SK-N-SH (cell line): ENCODE measurements around the gene EMP2. TPM values are rescaled to one million over a fixed set of nuclear protein-coding genes. Genes with fewer than 3 reads are reported as not detected.

Source experiments
- CTCF ChIA-PET: fragments of 300-600, 350-600 bp; formaldehyde crosslinking; extraction: SDS; loops from one replicate; lab custom pipeline; 2021; lab: Yijun Ruan, JAX
- POLR2A ChIA-PET: fragments of 350-600 bp; sonication (Branson Sonifier 250); formaldehyde crosslinking; extraction: SDS; loops from one replicate; lab custom pipeline; 2020; ENCODE audit warnings: antibody characterized with exemption, inconsistent platforms; lab: Yijun Ruan, JAX
- DNase-seq: peaks from one replicate; pipeline ENCODE4 v3.0.0; 2012
- H2AFZ ChIP-seq: fragments of 200-600 bp; sonication (generic); 2 replicates; pipeline ENCODE4 v1.8.1; 2016; ENCODE audit warnings: antibody characterized with exemption, mild to moderate bottlenecking, low read depth
- H3F3A ChIP-seq: fragments of 200-600 bp; sonication (generic); replicated peaks from 2 replicates; pipeline ENCODE3; 2016; ENCODE audit warnings: antibody characterized with exemption, mild to moderate bottlenecking; ENCODE audit not compliant: insufficient read depth
- H3K27ac ChIP-seq, 2 experiments: fragments of 200-500 bp in 1 of 2; fragments of 200-600 bp in 1 of 2; sonication (Bioruptor generic) in 1 of 2; sonication (generic), shearing (Covaris generic) in 1 of 2; 2 replicates each; pipeline versions ENCODE4 v1.5.1 to v1.6.1; 2014 to 2016; ENCODE audit warnings: low read depth in 2 of 2, inconsistent platforms in 1 of 2, low read length in 1 of 2, mild to moderate bottlenecking in 1 of 2, mixed read lengths in 1 of 2
- H3K27me3 ChIP-seq: fragments of 200-600 bp; sonication (generic), shearing (Covaris generic); 2 replicates; pipeline ENCODE4 v1.6.1; 2016; ENCODE audit warnings: mixed run types; ENCODE audit not compliant: insufficient read depth
- H3K36me3 ChIP-seq, 2 experiments: fragments of 200-500 bp in 1 of 2; fragments of 200-600 bp in 1 of 2; sonication (Bioruptor generic) in 1 of 2; sonication (generic) in 1 of 2; replicated peaks in 1 of 2; 2 replicates each; pipeline versions ENCODE3 to v1.5.1; 2014 to 2016; ENCODE audit warnings: low read length in 1 of 2, mild to moderate bottlenecking in 1 of 2; ENCODE audit not compliant: insufficient read depth in 2 of 2, control insufficient read depth in 1 of 2
- H3K4me1 ChIP-seq, 2 experiments: fragments of 200-500 bp in 1 of 2; fragments of 200-600 bp in 1 of 2; sonication (Bioruptor generic) in 1 of 2; sonication (generic), shearing (Covaris generic) in 1 of 2; 2 replicates each; pipeline versions ENCODE4 v1.5.1 to v1.6.1; 2014 to 2016; ENCODE audit warnings: low read depth in 1 of 2, low read length in 1 of 2, mixed run types in 1 of 2; ENCODE audit not compliant: insufficient read depth in 2 of 2, control insufficient read depth in 1 of 2
- H3K4me2 ChIP-seq: fragments of 200-600 bp; sonication (generic), shearing (Covaris generic); 2 replicates; pipeline ENCODE4 v1.6.1; 2017; ENCODE audit warnings: mixed run types
- H3K4me3 ChIP-seq, 2 experiments: fragments of 200-500 bp in 1 of 2; fragments of 200-600 bp in 1 of 2; sonication (Bioruptor generic) in 1 of 2; sonication (generic), shearing (Covaris generic) in 1 of 2; 2 replicates each; pipeline versions ENCODE4 v1.5.1 to v1.8.1; 2014 to 2016; ENCODE audit warnings: low read depth in 2 of 2, inconsistent platforms in 1 of 2, low read length in 1 of 2, mild to moderate bottlenecking in 1 of 2, mixed read lengths in 1 of 2, moderate library complexity in 1 of 2
- H3K79me2 ChIP-seq: fragments of 200-600 bp; sonication (generic); 2 replicates; pipeline ENCODE4 v1.8.1; 2017; ENCODE audit warnings: mild to moderate bottlenecking; ENCODE audit not compliant: insufficient read depth
- H3K9ac ChIP-seq: fragments of 200-600 bp; sonication (generic); 2 replicates; pipeline ENCODE4 v1.6.1; 2017; ENCODE audit warnings: mixed run types
- H3K9me2 ChIP-seq: fragments of 200-600 bp; sonication (generic); 2 replicates; pipeline ENCODE4 v1.6.1; 2017; ENCODE audit warnings: mixed run types
- H3K9me3 ChIP-seq: fragments of 200-600 bp; sonication (generic); 2 replicates; pipeline ENCODE4 v1.6.1; 2017; ENCODE audit warnings: mixed run types, mild to moderate bottlenecking, moderate library complexity
- H4K20me1 ChIP-seq: fragments of 200-600 bp; sonication (generic); 2 replicates; pipeline ENCODE4 v1.6.1; 2017; ENCODE audit warnings: mild to moderate bottlenecking, mixed run types; ENCODE audit not compliant: insufficient read depth
- CHD2 ChIP-seq: fragments of 150-350 bp; IDR thresholded peaks from 2 replicates; pipeline ENCODE4 v1.6.1; 2018; ENCODE audit warnings: low read length; ENCODE audit not compliant: partially characterized antibody
- CTCF ChIP-seq: fragments of 200-600 bp; sonication (generic); IDR thresholded peaks from 2 replicates; pipeline ENCODE4 v1.6.1; 2017; ENCODE audit warnings: antibody characterized with exemption, mild to moderate bottlenecking, moderate library complexity
- ELF1 ChIP-seq: IDR thresholded peaks from 2 replicates; pipeline ENCODE4 v1.4.0; 2012
- EP300 ChIP-seq, 2 experiments: IDR thresholded peaks; 2 replicates each; pipeline versions ENCODE4 v1.4.0 to v1.6.1; 2012; ENCODE audit warnings: borderline replicate concordance in 1 of 2, low read depth in 1 of 2, low read length in 1 of 2
- EZH2phosphoT487 ChIP-seq: fragments of 200-600 bp; sonication (generic); IDR thresholded peaks from 2 replicates; pipeline ENCODE4 v1.6.1; 2017; ENCODE audit warnings: low read depth, mixed run types, mild to moderate bottlenecking, antibody characterized with exemption, moderate library complexity, borderline replicate concordance
- FOXJ3 ChIP-seq: sonication (generic); formaldehyde crosslinking; IDR thresholded peaks from 2 replicates; pipeline ENCODE4 v1.5.1; 2020; ENCODE audit warnings: mild to moderate bottlenecking, missing genetic modification reagents
- FOXM1 ChIP-seq: IDR thresholded peaks from 2 replicates; pipeline ENCODE4 v1.4.0; 2012; ENCODE audit warnings: low read depth, mild to moderate bottlenecking
- MXI1 ChIP-seq: IDR thresholded peaks from 2 replicates; pipeline ENCODE4 v1.6.1; 2012; ENCODE audit warnings: mild to moderate bottlenecking, low read depth, low read length, improper control_type of control experiment
- POLR2AphosphoS5 ChIP-seq: IDR thresholded peaks from 2 replicates; pipeline ENCODE4 v1.6.1; 2012; ENCODE audit warnings: low read depth, low read length
- RCOR1 ChIP-seq: fragments of 150-350 bp; IDR thresholded peaks from 2 replicates; pipeline ENCODE4 v1.6.1; 2017; ENCODE audit warnings: antibody characterized with exemption, low read length
- REST ChIP-seq: IDR thresholded peaks from 2 replicates; pipeline ENCODE4 v1.6.1; 2012; ENCODE audit warnings: mild to moderate bottlenecking, low read depth, low read length, moderate library complexity
- SMC3 ChIP-seq: IDR thresholded peaks from 2 replicates; pipeline ENCODE4 v1.6.1; 2012; ENCODE audit warnings: low read depth, low read length, improper control_type of control experiment
- TAF1 ChIP-seq: IDR thresholded peaks from 2 replicates; pipeline ENCODE4 v1.6.1; 2012; ENCODE audit warnings: low read depth, mild to moderate bottlenecking, low read length, moderate library complexity, borderline replicate concordance
- WGBS: methylation state at CpG from one replicate; pipeline ENCODE4 v1.1.6; 2017; ENCODE audit warnings: low lambda C conversion rate; 5-methylcytosine and 5-hydroxymethylcytosine counted together
- polyA plus RNA-seq, 3 experiments: library from polyadenylated mRNA; depleted of rRNA; stranded (reverse); fragments of >200 nt; gene quantifications; 2 replicates each; pipeline ENCODE4 v1.2.3, GENCODE V29; 2012
- TF ChIP-seq, protein P1 (sequence below): fragments of 150-350 bp; IDR thresholded peaks from 2 replicates; pipeline ENCODE4 v1.6.1; 2017; ENCODE audit warnings: antibody characterized with exemption, low read length, low read depth, borderline replicate concordance
- TF ChIP-seq, protein P2 (sequence below): IDR thresholded peaks from 2 replicates; pipeline ENCODE4 v1.4.0; 2012; ENCODE audit warnings: low read depth
- TF ChIP-seq, protein P3 (sequence below): IDR thresholded peaks from 2 replicates; pipeline ENCODE4; 2012
- TF ChIP-seq, protein P4 (sequence below): IDR thresholded peaks from 2 replicates; pipeline ENCODE4 v1.4.0; 2012; ENCODE audit warnings: low read depth, borderline replicate concordance

Gene EMP2
- polyA plus RNA-seq, 1 of the 3 experiments (the other 2 are of a cell fraction): 4.3 TPM

DNA sequence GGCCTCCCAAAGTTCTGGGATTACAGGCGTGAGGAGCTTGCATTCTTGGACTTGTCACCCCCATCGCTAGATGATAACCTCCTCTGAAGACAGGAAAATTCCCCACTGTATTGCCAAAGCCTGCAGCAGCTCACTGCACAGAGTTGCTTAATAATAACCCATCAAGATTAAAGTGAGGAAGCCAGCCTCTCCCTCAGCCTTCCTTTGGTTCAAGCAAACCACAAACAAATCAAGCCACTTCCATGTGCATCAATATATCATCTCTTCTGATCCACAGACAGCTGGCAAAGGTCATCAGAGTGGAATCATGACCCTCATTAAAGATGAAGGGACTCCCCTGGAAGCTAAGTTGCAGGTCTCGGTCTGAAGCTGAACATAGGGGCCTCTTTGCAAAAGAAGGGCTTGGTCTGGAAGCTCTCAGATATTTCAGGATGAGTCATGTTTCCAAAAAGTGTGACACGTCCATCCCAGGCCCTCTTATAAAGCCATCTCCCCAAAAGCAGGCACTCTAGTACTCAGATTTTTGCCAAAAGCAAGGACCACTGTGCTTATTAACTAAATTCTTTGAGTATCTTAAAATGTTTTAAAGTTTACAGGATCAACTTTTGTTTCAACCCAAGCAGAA is 4.8 kb downstream of the EMP2 start:
- Histone ChIP-seq H3K27me3 (no peaks in the 10 kb centered on the region), H3K4me3 (no peak overlapping the region)
- DNase-seq: no peak
- WGBS: 78% methylated on average over 4 of the region's 4 CpGs
- TF ChIP-seq SMC3 (no peak), POLR2AphosphoS5 (no peak), CHD2 (no peak), CTCF (no peak), FOXJ3 (no peak), EZH2phosphoT487 (no peak), MXI1 (no peak), REST (no peak), ELF1 (no peak), EP300 (IDR thresholded peaks at IDR 0.05; ENCODE audit: borderline replicate concordance in 1 of 2, low read depth in 1 of 2, low read length in 1 of 2) (no peak), FOXM1 (no peak), TAF1 (no peak), RCOR1 (no peak)
- TF ChIP-seq, protein P1, sequence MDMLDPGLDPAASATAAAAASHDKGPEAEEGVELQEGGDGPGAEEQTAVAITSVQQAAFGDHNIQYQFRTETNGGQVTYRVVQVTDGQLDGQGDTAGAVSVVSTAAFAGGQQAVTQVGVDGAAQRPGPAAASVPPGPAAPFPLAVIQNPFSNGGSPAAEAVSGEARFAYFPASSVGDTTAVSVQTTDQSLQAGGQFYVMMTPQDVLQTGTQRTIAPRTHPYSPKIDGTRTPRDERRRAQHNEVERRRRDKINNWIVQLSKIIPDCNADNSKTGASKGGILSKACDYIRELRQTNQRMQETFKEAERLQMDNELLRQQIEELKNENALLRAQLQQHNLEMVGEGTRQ: no peak
- TF ChIP-seq, protein P2, sequence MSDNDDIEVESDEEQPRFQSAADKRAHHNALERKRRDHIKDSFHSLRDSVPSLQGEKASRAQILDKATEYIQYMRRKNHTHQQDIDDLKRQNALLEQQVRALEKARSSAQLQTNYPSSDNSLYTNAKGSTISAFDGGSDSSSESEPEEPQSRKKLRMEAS: no peak
- TF ChIP-seq, protein P3, sequence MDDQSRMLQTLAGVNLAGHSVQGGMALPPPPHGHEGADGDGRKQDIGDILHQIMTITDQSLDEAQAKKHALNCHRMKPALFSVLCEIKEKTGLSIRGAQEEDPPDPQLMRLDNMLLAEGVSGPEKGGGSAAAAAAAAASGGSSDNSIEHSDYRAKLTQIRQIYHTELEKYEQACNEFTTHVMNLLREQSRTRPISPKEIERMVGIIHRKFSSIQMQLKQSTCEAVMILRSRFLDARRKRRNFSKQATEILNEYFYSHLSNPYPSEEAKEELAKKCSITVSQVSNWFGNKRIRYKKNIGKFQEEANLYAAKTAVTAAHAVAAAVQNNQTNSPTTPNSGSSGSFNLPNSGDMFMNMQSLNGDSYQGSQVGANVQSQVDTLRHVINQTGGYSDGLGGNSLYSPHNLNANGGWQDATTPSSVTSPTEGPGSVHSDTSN: no peak
- TF ChIP-seq, protein P4, sequence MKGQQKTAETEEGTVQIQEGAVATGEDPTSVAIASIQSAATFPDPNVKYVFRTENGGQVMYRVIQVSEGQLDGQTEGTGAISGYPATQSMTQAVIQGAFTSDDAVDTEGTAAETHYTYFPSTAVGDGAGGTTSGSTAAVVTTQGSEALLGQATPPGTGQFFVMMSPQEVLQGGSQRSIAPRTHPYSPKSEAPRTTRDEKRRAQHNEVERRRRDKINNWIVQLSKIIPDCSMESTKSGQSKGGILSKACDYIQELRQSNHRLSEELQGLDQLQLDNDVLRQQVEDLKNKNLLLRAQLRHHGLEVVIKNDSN: no peak
- TF ChIP-seq, all 33 proteins: peak for 0
- Histone ChIP-seq H2AFZ (no peak overlapping the region), H3F3A (no peaks in the 10 kb centered on the region), H3K79me2 (no peaks in the 10 kb centered on the region), H3K4me1 (peaks cover 7 to 33% of the 10 kb centered on the region in 2 experiments; a peak in 2 of 4 replicates), H3K9ac (no peak overlapping the region), H3K9me2 (no peaks in the 10 kb centered on the region), H3K36me3 (no peaks in the 10 kb centered on the region), H3K27ac (no peak overlapping the region), H3K9me3 (no peaks in the 10 kb centered on the region), H4K20me1 (0 out of 2 replicates have a peak, but pooled peaks cover 3% of the 10 kb centered on the region), H3K4me2 (no peak overlapping the region)
- ChIA-PET CTCF (interaction anchor here (0.9 to 5.7 kb wide), 3 partner anchors 53 to 161 kb away, joined by 5 to 22 read pairs (median 7); no protein-coding TSS in a partner anchor), POLR2A (no interaction called here)
